IMR-90 (cell line): ENCODE results near the gene FBXW7.

ENCODE experiments used
- CEBPB ChIP-seq: IDR thresholded peaks from 2 replicates; pipeline ENCODE4 v1.6.1; 2012; ENCODE audit warnings: low read depth, low read length, improper control_type of control experiment
- MAFK ChIP-seq: IDR thresholded peaks from 2 replicates; pipeline ENCODE4 v1.6.1; 2012; ENCODE audit warnings: low read depth, low read length, improper control_type of control experiment
- MXI1 ChIP-seq: IDR thresholded peaks from 2 replicates; pipeline ENCODE4 v1.6.1; 2012; ENCODE audit warnings: low read depth, mild to moderate bottlenecking, low read length, moderate library complexity, borderline replicate concordance
- POLR2A ChIP-seq: IDR thresholded peaks from 2 replicates; pipeline ENCODE4 v1.6.1; 2012; ENCODE audit warnings: mild to moderate bottlenecking, low read depth, low read length
- RAD21 ChIP-seq: IDR thresholded peaks from 2 replicates; pipeline ENCODE4 v1.6.1; 2012; ENCODE audit warnings: low read length, improper control_type of control experiment
- RFX5 ChIP-seq: IDR thresholded peaks from 2 replicates; pipeline ENCODE4 v1.8.0; 2012; ENCODE audit warnings: low read depth, mild to moderate bottlenecking, low read length, moderate library complexity
- SMC3 ChIP-seq: fragments of 150-350 bp; IDR thresholded peaks from 2 replicates; pipeline ENCODE4 v1.6.1; 2016; ENCODE audit warnings: low read depth, mild to moderate bottlenecking, antibody characterized with exemption, low read length, moderate library complexity
- TF ChIP-seq, protein P1 (sequence below): conservative IDR thresholded peaks from 2 replicates; pipeline ENCODE4 v1.5.1; 2012; ENCODE audit warnings: mild to moderate bottlenecking, low read depth, low read length, improper control_type of control experiment
- TF ChIP-seq, protein P2 (sequence below): fragments of 150-350 bp; IDR thresholded peaks from 2 replicates; pipeline ENCODE4 v1.6.1; 2016; ENCODE audit warnings: low read depth, mild to moderate bottlenecking, low read length, moderate library complexity, borderline replicate concordance

DNA sequence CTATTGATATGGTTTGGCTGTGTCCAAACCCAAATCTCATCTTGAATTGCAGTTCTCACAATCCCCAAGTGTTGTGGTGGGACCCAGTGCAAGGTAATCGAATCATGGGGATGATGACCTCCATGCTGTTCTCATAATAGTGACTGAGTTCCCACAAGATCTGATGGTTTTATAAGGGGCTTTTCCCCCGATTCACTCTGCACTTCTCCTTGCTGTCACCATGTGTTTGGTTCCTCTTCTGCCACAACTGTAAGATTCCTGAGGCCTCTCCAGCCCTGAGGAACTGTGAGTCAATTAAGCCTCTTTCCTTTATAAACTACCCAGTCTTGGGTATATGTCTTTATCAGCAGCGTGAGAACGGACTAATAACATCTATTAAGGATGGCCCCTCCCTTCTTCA, 68.8 kb downstream of the FBXW7 start:
- TF ChIP-seq CEBPB = no peak
- TF ChIP-seq, protein P1, sequence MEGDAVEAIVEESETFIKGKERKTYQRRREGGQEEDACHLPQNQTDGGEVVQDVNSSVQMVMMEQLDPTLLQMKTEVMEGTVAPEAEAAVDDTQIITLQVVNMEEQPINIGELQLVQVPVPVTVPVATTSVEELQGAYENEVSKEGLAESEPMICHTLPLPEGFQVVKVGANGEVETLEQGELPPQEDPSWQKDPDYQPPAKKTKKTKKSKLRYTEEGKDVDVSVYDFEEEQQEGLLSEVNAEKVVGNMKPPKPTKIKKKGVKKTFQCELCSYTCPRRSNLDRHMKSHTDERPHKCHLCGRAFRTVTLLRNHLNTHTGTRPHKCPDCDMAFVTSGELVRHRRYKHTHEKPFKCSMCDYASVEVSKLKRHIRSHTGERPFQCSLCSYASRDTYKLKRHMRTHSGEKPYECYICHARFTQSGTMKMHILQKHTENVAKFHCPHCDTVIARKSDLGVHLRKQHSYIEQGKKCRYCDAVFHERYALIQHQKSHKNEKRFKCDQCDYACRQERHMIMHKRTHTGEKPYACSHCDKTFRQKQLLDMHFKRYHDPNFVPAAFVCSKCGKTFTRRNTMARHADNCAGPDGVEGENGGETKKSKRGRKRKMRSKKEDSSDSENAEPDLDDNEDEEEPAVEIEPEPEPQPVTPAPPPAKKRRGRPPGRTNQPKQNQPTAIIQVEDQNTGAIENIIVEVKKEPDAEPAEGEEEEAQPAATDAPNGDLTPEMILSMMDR = no peak
- TF ChIP-seq POLR2A = no peak
- TF ChIP-seq, protein P2, sequence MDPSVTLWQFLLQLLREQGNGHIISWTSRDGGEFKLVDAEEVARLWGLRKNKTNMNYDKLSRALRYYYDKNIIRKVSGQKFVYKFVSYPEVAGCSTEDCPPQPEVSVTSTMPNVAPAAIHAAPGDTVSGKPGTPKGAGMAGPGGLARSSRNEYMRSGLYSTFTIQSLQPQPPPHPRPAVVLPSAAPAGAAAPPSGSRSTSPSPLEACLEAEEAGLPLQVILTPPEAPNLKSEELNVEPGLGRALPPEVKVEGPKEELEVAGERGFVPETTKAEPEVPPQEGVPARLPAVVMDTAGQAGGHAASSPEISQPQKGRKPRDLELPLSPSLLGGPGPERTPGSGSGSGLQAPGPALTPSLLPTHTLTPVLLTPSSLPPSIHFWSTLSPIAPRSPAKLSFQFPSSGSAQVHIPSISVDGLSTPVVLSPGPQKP = no peak
- no peak for TF ChIP-seq RAD21
- TF ChIP-seq MXI1 = no peak
- TF ChIP-seq SMC3 = no peak
- TF ChIP-seq RFX5 = no peak
- no peak for TF ChIP-seq MAFK
